HG03108 (cell line): ENCODE measurements around the gene RETNLB.

Source experiments
- ATAC-seq: cut with Tn5 transposase; IDR thresholded peaks from one replicate; pipeline ENCODE4 v1.9.1; 2021; ENCODE audit warnings: moderate library complexity; ENCODE audit not compliant: unreplicated experiment

RETNLB gene, protein sequence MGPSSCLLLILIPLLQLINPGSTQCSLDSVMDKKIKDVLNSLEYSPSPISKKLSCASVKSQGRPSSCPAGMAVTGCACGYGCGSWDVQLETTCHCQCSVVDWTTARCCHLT

DNA sequence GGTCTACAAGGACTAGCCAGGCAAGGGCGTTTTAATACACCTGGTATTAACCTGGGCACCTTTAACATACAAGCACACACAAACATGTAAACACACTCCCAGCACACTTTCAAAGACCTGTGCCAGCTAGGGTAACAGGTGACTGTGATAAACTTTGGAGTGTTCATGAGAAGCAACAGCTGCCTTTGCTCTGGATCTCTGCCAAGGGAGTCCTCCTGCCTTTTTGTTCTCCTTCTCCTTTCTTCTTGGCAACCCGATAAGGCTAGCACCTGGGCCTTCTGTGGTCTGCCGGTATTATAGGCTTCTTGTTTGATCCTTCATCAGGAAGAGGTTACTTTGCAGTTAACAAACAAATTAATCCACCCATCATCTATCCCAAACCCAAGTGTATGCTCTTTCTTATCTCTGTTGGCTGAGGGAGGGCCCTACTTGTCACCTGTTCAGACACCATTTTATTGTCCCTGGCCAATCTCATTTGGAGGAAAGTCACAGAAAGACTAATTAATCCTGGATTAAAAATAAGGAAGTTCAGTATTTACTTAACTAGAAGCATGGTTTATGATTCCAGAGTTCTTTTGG lies at the start of gene RETNLB:
Gene RETNLB, minus strand, starts transcription at position 7 of the 579 bp plus-strand sequence. CDS start 225 bp downstream, outside the sequence.
- ATAC-seq, result no peak

DNA sequence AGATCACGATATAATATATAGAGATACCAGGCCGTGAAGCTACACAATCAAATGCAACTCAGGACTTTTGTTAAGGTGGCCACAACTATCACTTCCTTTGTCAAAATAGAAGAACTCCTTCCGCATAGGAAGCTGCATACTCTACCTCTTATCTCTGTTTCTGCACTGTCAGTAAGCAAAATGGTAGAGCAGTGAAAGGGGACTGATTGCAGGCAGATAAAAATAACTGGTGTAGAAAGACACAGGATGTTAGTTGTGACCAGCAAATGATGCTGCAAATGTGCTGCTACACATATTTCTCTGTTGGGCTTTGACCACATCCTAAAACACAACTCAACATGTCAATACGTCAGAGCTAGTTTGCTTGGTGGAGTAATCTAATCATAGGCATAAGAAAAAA lies 49.1 kb upstream of the RETNLB start:
- ATAC-seq, result no peak

DNA sequence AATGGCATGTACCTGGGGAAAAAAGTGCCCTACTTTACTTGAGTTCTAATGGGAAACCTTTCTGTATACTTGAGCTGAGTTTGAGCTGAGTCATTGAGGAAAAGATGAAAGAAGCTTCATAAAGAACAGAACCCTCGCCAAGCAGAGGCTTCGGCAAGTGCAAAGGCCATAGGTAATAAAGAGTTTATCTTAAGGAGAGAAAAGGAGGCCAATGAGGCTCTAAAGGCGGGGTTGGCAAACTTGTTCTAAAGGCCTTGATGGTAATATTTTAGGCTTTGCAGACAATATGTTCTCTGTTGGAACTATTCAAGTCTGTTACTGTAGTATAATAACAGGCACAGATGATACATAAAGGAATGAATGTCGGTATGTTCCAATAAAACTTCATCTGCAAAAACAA lies 47.8 kb upstream of the RETNLB start:
- no peak for ATAC-seq

DNA sequence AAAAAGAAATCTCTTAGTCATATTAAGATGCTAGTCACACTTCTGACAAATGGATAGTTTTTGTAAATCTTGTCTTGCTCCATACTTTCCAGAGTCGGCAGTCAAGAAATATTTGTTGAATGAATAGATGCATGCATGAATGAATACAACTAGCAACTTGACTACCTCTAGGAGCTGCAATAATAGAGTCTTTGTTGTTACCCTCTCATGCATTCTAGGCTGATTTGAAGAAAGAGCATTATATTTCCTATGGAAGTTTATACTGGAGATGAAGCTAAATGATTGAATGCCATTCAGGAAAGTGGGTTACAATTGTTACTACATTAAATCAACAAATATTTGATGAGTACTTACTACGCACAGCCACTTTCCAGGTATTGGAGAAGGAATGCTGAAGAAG lies 47.2 kb upstream of the RETNLB start:
- no peak for ATAC-seq

DNA sequence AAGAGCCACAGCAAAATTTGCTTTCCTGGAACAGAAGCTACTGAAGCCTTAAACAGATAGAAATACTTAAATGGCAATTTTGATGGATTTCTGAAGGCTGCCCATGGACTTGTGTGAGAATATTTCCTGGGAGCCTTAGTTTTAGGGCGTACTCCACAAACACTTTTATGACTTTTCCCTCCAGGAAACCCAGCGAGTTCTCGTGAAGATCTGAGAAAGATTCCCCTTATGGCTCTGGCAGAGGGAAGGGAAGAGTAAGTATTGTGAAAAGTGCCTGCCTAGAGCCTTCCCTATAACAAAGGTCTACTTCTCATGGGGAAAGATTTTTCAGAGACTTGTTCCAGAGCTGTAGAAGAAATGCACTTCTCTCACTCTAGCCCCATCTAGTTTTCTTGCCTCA lies 34.3 kb upstream of the RETNLB start:
- no peak for ATAC-seq

DNA sequence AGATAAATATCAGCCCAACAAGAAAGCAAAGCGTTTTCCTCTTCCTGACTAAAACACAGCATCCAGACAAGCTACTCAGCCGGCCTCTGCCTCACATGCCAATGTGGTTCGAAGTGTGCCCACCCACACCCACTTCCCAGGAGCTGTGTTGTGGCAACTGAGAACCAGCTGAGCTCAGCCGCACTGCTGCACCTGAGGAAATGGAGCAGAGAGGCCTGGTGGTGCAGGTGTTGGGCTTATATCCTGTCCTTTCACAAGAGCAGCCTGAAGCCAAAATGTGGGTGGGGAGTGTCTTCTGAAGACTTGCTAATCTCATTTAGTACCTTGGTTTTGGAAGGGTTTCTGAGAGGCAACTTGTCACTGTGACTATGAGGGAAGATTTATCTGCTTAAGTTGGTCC lies 23.0 kb upstream of the RETNLB start:
- no peak for ATAC-seq

DNA sequence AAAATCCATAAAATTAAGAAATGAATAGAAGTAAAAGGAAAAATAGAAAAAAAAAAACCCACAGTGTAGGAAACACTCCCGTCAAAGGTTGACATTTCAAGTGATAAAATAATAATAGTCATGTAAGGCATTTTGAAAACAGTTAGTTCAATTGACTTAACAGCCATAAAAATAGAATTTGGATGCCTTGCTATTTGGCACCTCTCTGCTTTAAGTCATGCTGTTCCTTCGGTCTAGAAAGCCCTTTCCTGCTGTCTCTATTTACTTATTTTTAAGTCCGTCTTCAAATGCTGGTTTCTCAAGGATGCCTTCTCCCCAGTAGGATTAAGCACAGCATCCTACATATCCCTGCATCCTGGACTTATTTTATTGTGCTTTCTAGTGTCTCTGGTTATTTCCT lies 22.3 kb upstream of the RETNLB start:
- no peak for ATAC-seq

DNA sequence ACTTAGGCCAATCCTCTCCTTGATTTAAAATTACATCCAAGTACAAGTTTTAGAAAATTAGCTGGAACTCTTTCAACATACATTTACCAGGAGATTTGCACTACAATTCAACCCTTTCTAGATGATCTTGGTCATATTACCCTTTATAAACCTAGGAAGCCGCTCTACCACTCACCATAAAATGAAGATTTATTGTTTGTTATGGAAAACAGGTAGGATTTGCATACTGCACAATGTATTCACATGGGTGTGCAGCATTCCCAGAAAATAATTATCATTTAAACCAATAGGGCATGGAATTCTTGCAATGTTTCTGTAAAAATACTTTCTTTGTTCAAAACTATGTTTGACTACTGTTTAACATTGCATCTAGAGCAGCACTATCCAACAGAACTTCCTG lies 18.4 kb upstream of the RETNLB start:
- no peak for ATAC-seq

DNA sequence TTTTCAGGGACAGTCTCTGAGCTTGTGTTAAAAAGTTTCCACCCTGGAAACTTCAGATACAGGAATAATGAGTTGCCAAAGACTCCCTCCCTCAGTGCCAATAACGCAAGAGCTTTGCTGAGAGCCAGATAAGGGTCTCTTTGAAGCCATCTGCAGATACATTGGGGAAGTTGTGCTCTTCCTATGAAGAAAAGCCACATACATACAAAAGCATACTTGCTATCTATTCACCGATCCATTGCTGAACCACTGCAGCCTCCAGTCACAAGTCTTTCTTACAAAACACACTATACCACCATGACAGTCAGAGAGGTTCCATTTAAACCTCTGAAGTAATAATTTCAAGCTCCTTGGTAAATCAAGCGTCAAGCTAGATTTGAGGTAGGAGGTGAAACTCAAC lies 10.0 kb upstream of the RETNLB start:
- no peak for ATAC-seq

DNA sequence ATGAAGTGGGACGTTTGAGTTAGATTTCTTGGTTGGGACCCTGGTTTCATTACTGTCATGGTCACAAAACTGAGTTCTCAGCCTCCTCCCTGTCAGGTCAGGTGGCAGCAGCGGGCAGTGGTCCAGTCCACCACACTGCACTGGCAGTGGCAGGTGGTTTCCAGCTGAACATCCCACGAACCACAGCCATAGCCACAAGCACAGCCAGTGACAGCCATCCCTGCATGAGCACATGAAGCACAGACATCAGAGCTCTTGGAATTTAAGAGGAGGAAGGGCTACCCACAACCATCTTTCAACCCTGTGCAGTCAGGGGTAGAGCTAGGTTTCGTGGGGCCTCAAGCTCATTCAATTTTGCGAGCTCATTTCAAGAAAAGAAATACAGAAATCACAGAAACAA lies 1.5 kb downstream of the RETNLB start:
- no peak for ATAC-seq

DNA sequence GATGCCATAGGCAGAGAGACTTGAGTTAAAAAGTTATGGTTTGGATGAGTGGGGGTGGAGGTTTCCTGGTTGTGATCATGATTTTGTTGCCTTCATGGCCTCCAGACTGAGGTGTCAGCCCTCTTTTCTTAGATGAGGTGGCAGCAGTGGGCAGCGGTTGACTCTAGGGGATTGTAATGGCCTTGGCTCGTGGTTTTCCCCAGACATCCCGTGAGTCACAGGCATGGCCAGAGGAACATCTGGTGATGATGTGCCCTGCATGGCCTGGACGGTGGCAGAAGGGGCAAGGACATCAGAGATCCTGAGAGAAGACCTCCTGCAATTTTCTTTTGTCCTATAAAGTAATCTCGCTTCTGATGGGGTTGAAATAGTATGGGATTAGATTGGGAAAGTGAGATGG lies 12.4 kb downstream of the RETNLB start:
- no peak for ATAC-seq

DNA sequence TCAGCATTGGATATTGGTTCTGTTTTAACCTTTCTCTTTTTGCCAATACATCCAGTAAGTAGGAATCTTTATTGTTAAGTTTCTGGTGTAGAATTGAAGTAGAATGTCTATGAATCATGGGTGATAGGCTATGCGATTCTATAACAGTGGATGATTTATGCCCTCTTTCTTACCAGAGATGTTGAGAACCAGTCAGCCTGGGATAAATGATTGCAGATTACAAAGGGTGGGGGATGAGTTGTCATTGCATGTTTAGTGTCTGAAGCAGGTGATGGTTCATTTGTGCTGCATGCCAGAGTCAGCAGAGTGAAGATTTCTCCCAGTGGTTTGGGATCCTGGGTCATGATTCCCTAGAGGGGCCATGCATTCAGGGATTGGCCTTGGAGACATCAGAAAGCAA lies 14.3 kb downstream of the RETNLB start:
- no peak for ATAC-seq

DNA sequence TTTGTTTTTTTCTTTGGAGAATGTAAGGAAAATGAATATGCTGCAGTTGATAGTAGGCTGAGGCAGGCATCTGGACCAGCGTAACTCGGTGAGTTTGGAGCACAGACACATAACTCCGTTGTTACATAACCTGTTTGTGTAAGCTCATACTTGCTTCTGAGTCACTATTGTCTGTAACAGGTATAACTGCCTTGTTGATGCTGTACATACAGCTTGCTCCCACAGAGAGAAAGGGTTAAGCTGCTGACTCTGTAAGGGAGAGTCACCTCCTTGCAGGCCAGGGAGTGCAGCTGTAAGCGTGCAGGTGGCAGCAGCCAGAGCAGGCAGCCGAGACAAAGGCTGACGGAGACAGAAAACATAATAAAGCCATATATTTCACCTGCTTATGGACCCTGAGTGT lies 20.4 kb downstream of the RETNLB start:
- ATAC-seq, result no peak

DNA sequence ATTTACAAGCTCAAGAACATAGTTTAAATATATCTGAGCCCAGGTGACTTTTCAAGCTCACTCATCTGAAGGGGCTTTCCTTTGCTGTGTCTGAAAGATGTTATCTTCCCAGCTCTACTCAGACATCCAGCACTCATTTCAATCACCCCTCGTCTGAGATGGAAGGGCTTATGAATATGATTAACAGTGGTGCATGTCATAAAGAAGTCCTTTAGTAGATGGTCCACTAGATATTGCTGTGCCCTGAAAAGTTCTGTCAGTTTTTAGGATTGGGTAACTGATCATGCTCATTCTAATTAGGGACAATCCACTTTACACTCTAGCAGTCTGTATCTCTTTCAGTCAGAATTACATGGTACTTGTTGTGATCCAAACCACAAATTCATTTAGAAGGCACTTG lies 28.3 kb downstream of the RETNLB start:
- ATAC-seq, result no peak

DNA sequence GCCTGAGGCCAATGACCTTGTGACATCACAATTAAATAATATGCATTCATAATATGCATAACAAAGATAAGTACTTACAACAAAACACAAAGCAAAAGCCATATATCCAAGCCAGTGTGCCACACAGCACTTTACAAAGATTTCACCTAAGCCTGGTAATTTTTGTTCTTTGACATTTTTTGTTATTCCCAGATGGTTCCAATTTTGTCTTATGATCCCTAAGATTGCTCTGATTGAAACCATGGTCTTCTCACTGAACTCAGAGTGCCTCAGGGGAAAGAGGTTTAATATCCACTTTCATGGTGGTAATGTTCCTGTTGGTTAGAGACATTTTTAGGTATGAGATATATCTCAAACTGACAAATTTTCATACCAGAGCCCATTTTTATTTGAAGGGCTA lies 29.1 kb downstream of the RETNLB start:
- no peak for ATAC-seq

DNA sequence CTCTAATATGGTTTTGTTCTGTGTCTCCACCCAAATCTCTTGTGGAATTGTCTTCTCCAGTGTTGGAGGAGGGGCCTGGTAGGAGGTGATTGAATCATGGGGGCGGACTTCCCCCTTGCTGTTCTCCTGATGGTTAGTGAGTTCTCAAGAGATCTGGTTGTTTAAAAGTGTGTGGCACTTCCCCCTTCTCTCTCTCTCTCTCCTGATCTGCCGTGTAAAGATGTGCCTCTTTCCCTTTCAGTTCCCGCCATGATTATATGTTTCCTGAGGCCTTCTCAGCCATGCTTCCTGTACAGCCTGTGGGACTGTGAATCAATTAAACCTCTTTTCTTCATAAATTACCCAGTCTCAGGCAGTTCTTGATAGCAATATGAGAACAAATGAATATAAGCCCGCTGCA lies 33.1 kb downstream of the RETNLB start:
- no peak for ATAC-seq

DNA sequence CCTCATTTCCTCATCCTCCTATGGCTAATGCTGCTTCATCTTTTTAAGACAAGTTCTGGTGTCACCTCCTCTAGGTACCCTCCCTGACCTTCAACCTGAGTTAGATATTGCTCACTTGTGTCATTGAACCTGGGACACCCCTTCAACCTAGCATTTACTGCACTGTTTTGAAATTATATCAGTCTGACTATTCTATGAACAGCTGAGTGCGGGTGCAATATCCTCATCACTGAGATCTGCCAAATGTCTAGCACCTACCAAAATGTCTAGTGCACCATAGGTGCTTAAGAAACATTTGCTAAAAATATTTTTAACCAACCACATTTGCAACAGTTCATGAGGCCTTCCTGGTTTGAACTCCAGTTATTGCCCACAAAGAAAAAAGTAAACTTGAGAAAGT lies 34.5 kb downstream of the RETNLB start:
- no peak for ATAC-seq

DNA sequence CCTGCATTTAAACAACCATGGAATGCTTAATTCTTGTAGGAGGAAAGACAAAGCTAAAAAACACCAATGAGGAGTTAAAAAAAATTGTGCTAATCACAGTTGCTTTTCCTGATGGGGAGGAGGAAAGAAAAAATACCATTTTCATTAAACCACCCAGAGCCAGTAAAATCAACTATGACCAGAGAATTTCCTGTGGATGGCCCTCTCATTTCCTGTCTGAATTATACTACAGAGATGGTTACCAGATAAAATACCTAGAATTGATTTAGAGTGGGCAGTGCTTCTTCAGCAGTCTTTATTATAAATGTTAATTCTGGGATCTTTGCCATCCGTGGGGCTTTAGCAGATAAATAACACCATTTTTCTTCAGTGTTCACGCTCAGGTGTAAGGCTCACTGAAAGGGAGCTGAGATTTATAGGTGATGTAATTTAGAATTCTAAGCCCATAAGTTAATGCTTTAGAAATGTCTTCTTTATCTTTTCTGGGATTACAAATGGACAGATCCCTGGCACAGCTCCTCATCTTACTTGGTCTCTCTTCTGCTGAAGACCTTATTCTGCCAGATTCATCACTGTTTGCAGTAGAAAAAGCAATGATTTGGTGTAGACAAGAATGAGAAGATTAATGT lies 37.9 kb downstream of the RETNLB start:
- no peak for ATAC-seq

DNA sequence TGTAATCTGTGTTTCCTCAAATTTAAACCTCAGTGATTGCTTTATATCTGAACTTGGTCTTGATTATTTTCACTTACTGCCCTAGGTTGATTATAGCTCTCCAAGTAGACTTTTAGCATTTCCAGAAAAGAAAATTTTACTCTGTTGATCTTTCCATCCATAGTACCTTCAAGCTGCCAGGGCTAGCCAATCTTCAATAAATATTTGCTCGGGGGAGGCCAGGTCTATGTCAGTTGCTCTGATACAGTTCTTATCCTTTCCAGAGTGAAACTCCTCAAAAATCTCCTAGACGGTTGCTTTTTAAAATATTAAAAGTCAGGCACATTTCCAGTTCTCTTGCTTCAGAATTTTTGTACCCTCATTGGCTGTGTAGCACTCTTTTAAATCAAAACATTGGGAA lies 38.8 kb downstream of the RETNLB start:
- ATAC-seq, result no peak

DNA sequence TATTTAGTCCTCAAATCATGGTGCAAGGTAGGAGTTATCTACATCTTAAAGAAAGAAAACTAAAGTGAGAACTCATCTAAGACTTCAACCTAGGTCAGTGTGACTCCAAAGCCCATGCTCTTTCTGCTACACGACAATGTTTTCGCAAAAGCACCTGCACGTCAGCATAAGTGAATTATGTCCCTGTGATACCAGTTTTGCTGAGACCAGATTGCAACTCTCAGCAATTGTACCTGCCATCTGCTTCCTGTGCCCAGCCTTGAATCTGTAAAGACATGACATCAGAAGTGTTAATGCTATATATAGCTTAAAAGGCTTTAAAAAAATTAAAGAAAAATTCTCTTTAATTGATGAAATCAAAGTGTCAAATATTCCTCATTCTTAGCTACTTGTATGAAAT lies 43.4 kb downstream of the RETNLB start:
- no peak for ATAC-seq

DNA sequence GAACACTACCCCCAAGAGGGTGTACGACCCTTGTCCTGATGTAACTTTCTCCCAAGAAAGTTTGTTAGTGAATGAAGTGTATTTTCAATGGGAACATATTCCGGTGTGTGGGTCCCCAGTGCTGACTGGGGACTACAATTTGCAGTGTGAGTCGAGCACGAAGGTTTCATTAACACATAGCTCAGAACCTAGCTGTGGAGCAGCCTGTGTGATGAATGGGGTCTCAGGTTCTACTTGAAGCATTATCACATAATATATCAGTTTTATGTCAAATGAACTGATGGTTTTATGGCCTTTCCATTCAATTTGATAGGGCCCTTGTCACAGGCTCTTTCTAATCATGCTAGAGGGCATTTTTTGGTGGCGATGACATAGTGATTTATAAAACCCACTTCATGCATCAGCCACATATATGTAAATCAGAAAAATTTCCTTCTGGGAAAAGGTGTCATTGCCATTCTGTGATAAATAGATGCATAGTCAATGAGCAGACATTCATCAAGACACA lies 44.1 kb downstream of the RETNLB start:
- ATAC-seq, result no peak
